Transverse colon (tissue), 3 donors: ENCODE results near the gene MRPL18.

Experiments used
- EP300 ChIP-seq: sonication (generic); formaldehyde crosslinking; IDR thresholded peaks from one replicate; pipeline ENCODE4 v1.6.1; 2017; ENCODE audit warnings: antibody characterized with exemption, low read depth
- POLR2A ChIP-seq: fragments of 450-650 bp; IDR thresholded peaks from one replicate; pipeline ENCODE4 v1.6.1; 2016; ENCODE audit warnings: antibody characterized with exemption, mild to moderate bottlenecking, moderate library complexity
- TF ChIP-seq, protein P1 (sequence below), 5 experiments: fragments of 200-600 bp in 3 of 5; fragments of 450-650 bp in 2 of 5; sonication (generic) in 3 of 5; IDR thresholded peaks; 1 replicate in 2 of 5; 2 replicates in 3 of 5; pipeline ENCODE4 v1.5.1; 2016 to 2017; ENCODE audit warnings: antibody characterized with exemption in 5 of 5, inconsistent platforms in 3 of 5, mild to moderate bottlenecking in 2 of 5, moderate library complexity in 1 of 5

DNA sequence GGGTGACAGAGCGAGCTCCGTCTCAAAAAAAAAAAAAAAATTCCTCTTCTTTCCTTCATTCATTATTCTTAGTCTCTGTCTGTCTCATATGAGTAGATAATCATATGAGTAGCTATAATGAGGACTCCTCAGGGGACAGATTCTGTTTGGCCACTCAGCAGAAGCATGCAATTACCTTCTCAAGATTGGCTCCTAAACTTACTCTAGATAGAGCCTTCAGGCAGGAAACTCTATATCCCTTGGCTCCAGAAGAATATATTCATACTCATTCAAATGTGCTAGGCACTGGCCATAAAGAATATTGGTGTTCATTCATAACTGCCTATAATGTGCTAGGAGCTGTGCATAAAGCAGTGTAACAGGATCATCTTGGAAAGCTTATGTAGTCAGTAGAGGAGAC lies 30.6 kb upstream of the MRPL18 start:
- TF ChIP-seq, protein P1, sequence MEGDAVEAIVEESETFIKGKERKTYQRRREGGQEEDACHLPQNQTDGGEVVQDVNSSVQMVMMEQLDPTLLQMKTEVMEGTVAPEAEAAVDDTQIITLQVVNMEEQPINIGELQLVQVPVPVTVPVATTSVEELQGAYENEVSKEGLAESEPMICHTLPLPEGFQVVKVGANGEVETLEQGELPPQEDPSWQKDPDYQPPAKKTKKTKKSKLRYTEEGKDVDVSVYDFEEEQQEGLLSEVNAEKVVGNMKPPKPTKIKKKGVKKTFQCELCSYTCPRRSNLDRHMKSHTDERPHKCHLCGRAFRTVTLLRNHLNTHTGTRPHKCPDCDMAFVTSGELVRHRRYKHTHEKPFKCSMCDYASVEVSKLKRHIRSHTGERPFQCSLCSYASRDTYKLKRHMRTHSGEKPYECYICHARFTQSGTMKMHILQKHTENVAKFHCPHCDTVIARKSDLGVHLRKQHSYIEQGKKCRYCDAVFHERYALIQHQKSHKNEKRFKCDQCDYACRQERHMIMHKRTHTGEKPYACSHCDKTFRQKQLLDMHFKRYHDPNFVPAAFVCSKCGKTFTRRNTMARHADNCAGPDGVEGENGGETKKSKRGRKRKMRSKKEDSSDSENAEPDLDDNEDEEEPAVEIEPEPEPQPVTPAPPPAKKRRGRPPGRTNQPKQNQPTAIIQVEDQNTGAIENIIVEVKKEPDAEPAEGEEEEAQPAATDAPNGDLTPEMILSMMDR (IDR thresholded peaks at IDR 0.05), result no peak
- TF ChIP-seq EP300 (no peak), POLR2A (no peak)
